ENCODE measurements around the gene NOG.

Gene NOG

GRCh38 chr17:56639517-56639916, 46.0 kb downstream of the NOG start:
- Histone ChIP-seq H3K36me3 (ENCODE audit: insufficient read depth, low read length) (no peaks in the 10 kb centered on the region), H3K9me2 (replicated peaks; ENCODE audit: low read depth, low read length) (no peaks in the 10 kb centered on the region), H3K4me3 (ENCODE audit: low read length, poor library complexity, severe bottlenecking) (no peak overlapping the region), H4K20me1 (ENCODE audit: insufficient read depth, low read length, poor library complexity, severe bottlenecking) (no peaks in the 10 kb centered on the region), H2AFZ (ENCODE audit: low read length) (no peak overlapping the region), H3F3A (ENCODE audit: low read depth) (no peaks in the 10 kb centered on the region), H3K4me2 (ENCODE audit: low read depth, low read length, poor library complexity, severe bottlenecking) (no peak overlapping the region), H3K9ac (ENCODE audit: low read depth, low read length, poor library complexity, severe bottlenecking) (no peak overlapping the region), H3K27me3 (ENCODE audit: insufficient read depth, low read length, poor library complexity, severe bottlenecking) (no peaks in the 10 kb centered on the region), H3K79me2 (ENCODE audit: insufficient read depth, low read length) (no peaks in the 10 kb centered on the region), H3K4me1 (ENCODE audit: insufficient read depth, low read length, poor library complexity, severe bottlenecking) (no peaks in the 10 kb centered on the region), H3K9me3 (ENCODE audit: insufficient read depth, low read depth, low read length) (no peaks in the 10 kb centered on the region)
- TF ChIP-seq CTCF (conservative IDR thresholded peaks at IDR 0.05; ENCODE audit: low read length), result no peak
- TF ChIP-seq EZH2phosphoT487 (IDR thresholded peaks at IDR 0.05; ENCODE audit: borderline replicate concordance), result no peak

GRCh38 chr17:56640116-56640515, 46.6 kb downstream of the NOG start:
- Histone ChIP-seq H2AFZ (ENCODE audit: low read length) (no peak overlapping the region), H3K4me1 (ENCODE audit: insufficient read depth, low read length, poor library complexity, severe bottlenecking) (no peaks in the 10 kb centered on the region), H3K27me3 (ENCODE audit: insufficient read depth, low read length, poor library complexity, severe bottlenecking) (no peaks in the 10 kb centered on the region), H3K79me2 (ENCODE audit: insufficient read depth, low read length) (no peaks in the 10 kb centered on the region), H3K9me3 (ENCODE audit: insufficient read depth, low read depth, low read length) (no peaks in the 10 kb centered on the region), H3F3A (ENCODE audit: low read depth) (no peaks in the 10 kb centered on the region), H3K4me2 (ENCODE audit: low read depth, low read length, poor library complexity, severe bottlenecking) (no peak overlapping the region), H3K9me2 (replicated peaks; ENCODE audit: low read depth, low read length) (no peaks in the 10 kb centered on the region), H4K20me1 (ENCODE audit: insufficient read depth, low read length, poor library complexity, severe bottlenecking) (no peaks in the 10 kb centered on the region), H3K4me3 (ENCODE audit: low read length, poor library complexity, severe bottlenecking) (no peak overlapping the region), H3K36me3 (ENCODE audit: insufficient read depth, low read length) (no peaks in the 10 kb centered on the region), H3K9ac (ENCODE audit: low read depth, low read length, poor library complexity, severe bottlenecking) (no peak overlapping the region)
- 0 out of 2 replicates have a peak, but pooled peaks have one; percentile 8 for TF ChIP-seq CTCF (conservative IDR thresholded peaks at IDR 0.05; ENCODE audit: low read length)
- TF ChIP-seq EZH2phosphoT487 (IDR thresholded peaks at IDR 0.05; ENCODE audit: borderline replicate concordance), result no peak

GRCh38 chr17:56641373-56641772, 47.9 kb downstream of the NOG start:
- no peaks in the 10 kb centered on the region for H3K79me2 ChIP-seq (ENCODE audit: insufficient read depth, low read length)
- no peak overlapping the region for H3K4me2 ChIP-seq (ENCODE audit: low read depth, low read length, poor library complexity, severe bottlenecking)
- no peaks in the 10 kb centered on the region for H3K9me2 ChIP-seq (replicated peaks; ENCODE audit: low read depth, low read length)
- no peaks in the 10 kb centered on the region for H4K20me1 ChIP-seq (ENCODE audit: insufficient read depth, low read length, poor library complexity, severe bottlenecking)
- TF ChIP-seq EZH2phosphoT487 (IDR thresholded peaks at IDR 0.05; ENCODE audit: borderline replicate concordance) (no peak), CTCF (conservative IDR thresholded peaks at IDR 0.05; ENCODE audit: low read length) (no peak)
- H3K9me3 ChIP-seq (ENCODE audit: insufficient read depth, low read depth, low read length), result no peaks in the 10 kb centered on the region
- H3K27me3 ChIP-seq (ENCODE audit: insufficient read depth, low read length, poor library complexity, severe bottlenecking), result no peaks in the 10 kb centered on the region
- H3K9ac ChIP-seq (ENCODE audit: low read depth, low read length, poor library complexity, severe bottlenecking), result no peak overlapping the region
- H3F3A ChIP-seq (ENCODE audit: low read depth), result no peaks in the 10 kb centered on the region
- H3K4me3 ChIP-seq (ENCODE audit: low read length, poor library complexity, severe bottlenecking), result no peak overlapping the region
- no peak overlapping the region for H2AFZ ChIP-seq (ENCODE audit: low read length)
- H3K36me3 ChIP-seq (ENCODE audit: insufficient read depth, low read length), result no peaks in the 10 kb centered on the region
- H3K4me1 ChIP-seq (ENCODE audit: insufficient read depth, low read length, poor library complexity, severe bottlenecking), result no peaks in the 10 kb centered on the region

Data from Loucy (cell line).